BJ (cell line): ENCODE data around the gene ROMO1. TPM values are rescaled to one million over a fixed set of nuclear protein-coding genes. Genes with fewer than 3 reads are reported as not detected.
A peak's percentile ranks its signal among the peaks of the same experiment; 100 is the strongest.

ENCODE experiments used
- CTCF ChIA-PET: fragments of 350-600 bp; formaldehyde crosslinking; extraction: SDS; loops from one replicate; lab custom pipeline; 2021; ENCODE audit warnings: antibody characterized with exemption, inconsistent platforms; lab: Yijun Ruan, JAX
- POLR2A ChIA-PET: fragments of 300-600 bp; sonication (Branson Sonifier 250); formaldehyde crosslinking; extraction: SDS; loops from one replicate; lab custom pipeline; 2021; ENCODE audit warnings: antibody characterized with exemption; lab: Charles Lee
- DNase-seq: peaks from one replicate; pipeline ENCODE4 v3.0.0-alpha.2; 2011; ENCODE audit warnings: low read depth
- H3K27me3 ChIP-seq: 2 replicates; pipeline ENCODE4 v1.6.0; 2011; ENCODE audit warnings: low read length; ENCODE audit not compliant: control insufficient read depth, insufficient read depth
- H3K36me3 ChIP-seq: 2 replicates; pipeline ENCODE4 v1.5.1; 2011; ENCODE audit warnings: low read length; ENCODE audit not compliant: control insufficient read depth, insufficient read depth
- H3K4me3 ChIP-seq: 2 replicates; pipeline ENCODE4 v1.5.1; 2011; ENCODE audit warnings: low read depth, mild to moderate bottlenecking, control low read depth, low read length
- CTCF ChIP-seq: IDR thresholded peaks from 2 replicates; pipeline ENCODE4 v1.5.1; 2011; ENCODE audit warnings: low read depth, mild to moderate bottlenecking, control low read depth, inconsistent platforms, low read length, moderate library complexity; ENCODE audit not compliant: insufficient read depth
- polyA plus RNA-seq: library from polyadenylated mRNA; depleted of rRNA; stranded (reverse); fragments of >200 nt; gene quantifications from 2 replicates; pipeline ENCODE4 v1.2.3, GENCODE V29; 2011

Gene ROMO1
- polyA plus RNA-seq, 1 experiment = 399 TPM

GRCh38 chr20:35661908-35662307 is 37.3 kb upstream of the ROMO1 start:
- CTCF ChIA-PET = no interaction called here
- Histone ChIP-seq H3K36me3 (no peaks in the 10 kb centered on the region), H3K4me3 (no peak overlapping the region), H3K27me3 (no peaks in the 10 kb centered on the region)
- POLR2A ChIA-PET = interaction anchor here (0.6 kb wide), 1 partner anchor 17 kb away, joined by 3 read pairs; no protein-coding TSS in a partner anchor
- DNase-seq = no peak
- no peak for TF ChIP-seq CTCF

- H3K27me3 ChIP-seq = no peaks in the 10 kb centered on the region
- no peak for DNase-seq
- peak overlapping the region; percentile 26; the same call in 1 of the 2 replicates for H3K4me3 ChIP-seq
- ChIA-PET POLR2A (no interaction called here), CTCF (interaction anchor here (1.9 kb wide), 1 partner anchor 43 kb away, joined by 9 read pairs; no protein-coding TSS in a partner anchor)
- TF ChIP-seq CTCF = no peak
- no peaks in the 10 kb centered on the region for H3K36me3 ChIP-seq
These were observed 36.7 kb upstream of the ROMO1 start for GRCh38 chr20:35662551-35662950.

- ChIA-PET CTCF (interaction anchor here (1.1 to 1.9 kb wide), 2 partner anchors 45 to 291 kb away, joined by 3 to 9 read pairs; partner anchors contain the start of gene SCAND1), POLR2A (no interaction called here)
- H3K4me3 ChIP-seq = peak overlapping the region; percentile 78
- no peak for TF ChIP-seq CTCF
- H3K36me3 ChIP-seq = no peaks in the 10 kb centered on the region
- no peaks in the 10 kb centered on the region for H3K27me3 ChIP-seq
- DNase-seq = no peak
These were observed 35.4 kb upstream of the ROMO1 start for GRCh38 chr20:35663516-35664465.

GRCh38 chr20:35664466-35665206 is 34.6 kb upstream of the ROMO1 start, which contains the start of the genes CPNE1 and RBM12:
Gene CPNE1, minus strand, starts transcription at chr20:35664900. Its CDS starts 31,977 bp downstream, at chr20:35632923.
Gene RBM12, minus strand, starts transcription at chr20:35664900. Its CDS starts 9,578 bp downstream, at chr20:35655322.
- POLR2A ChIA-PET = no interaction called here
- H3K36me3 ChIP-seq = peaks cover 7% of the 10 kb centered on the region
- DNase-seq = peak; percentile 62
- CTCF ChIA-PET = interaction anchor here (1.1 to 1.9 kb wide), 2 partner anchors 46 to 290 kb away, joined by 3 to 9 read pairs; partner anchors contain the start of gene SCAND1
- no peaks in the 10 kb centered on the region for H3K27me3 ChIP-seq
- TF ChIP-seq CTCF = 0 out of 2 replicates have a peak, but pooled peaks have one; percentile 3
- H3K4me3 ChIP-seq = peak within 1 kb of the TSS; percentile 78
